Astrocyte (in vitro differentiated cells and primary cell): ENCODE measurements around the gene AIRE. TPM values are rescaled to one million over a fixed set of nuclear protein-coding genes. Genes with fewer than 3 reads are reported as not detected.

Experiments used
- DNase-seq: peaks from one replicate; pipeline ENCODE4 v3.0.0-alpha.2; 2010; ENCODE audit warnings: low read depth
- FAIRE-seq: peaks from 2 replicates; lab custom pipeline; 2011; peaks lifted over from hg19 to GRCh38; lab: Jason Lieb, UNC
- H2AFZ ChIP-seq: 2 replicates; pipeline ENCODE4 v1.6.0; 2012; ENCODE audit warnings: low read depth, low read length, inconsistent platforms
- H3K27ac ChIP-seq: 2 replicates; pipeline ENCODE4 v1.5.1; 2011; ENCODE audit warnings: low read depth, low read length, inconsistent platforms
- H3K27me3 ChIP-seq: 2 replicates; pipeline ENCODE4 v1.6.0; 2011; ENCODE audit warnings: low read length, inconsistent platforms; ENCODE audit not compliant: insufficient read depth
- H3K36me3 ChIP-seq: 2 replicates; pipeline ENCODE4 v1.5.1; 2011; ENCODE audit warnings: low read length, inconsistent platforms; ENCODE audit not compliant: insufficient read depth
- H3K4me1 ChIP-seq: 2 replicates; pipeline ENCODE4 v1.5.1; 2011; ENCODE audit warnings: low read length, inconsistent platforms; ENCODE audit not compliant: insufficient read depth
- H3K4me2 ChIP-seq: 2 replicates; pipeline ENCODE4 v1.6.0; 2012; ENCODE audit warnings: low read length, inconsistent platforms
- H3K4me3 ChIP-seq: 2 replicates; pipeline ENCODE4 v1.5.1; 2011; ENCODE audit warnings: low read depth, mild to moderate bottlenecking, low read length, inconsistent platforms; ENCODE audit not compliant: insufficient read depth
- H3K79me2 ChIP-seq: 2 replicates; pipeline ENCODE4 v1.6.0; 2012; ENCODE audit warnings: mild to moderate bottlenecking, low read length, inconsistent platforms; ENCODE audit not compliant: insufficient read depth
- H3K9ac ChIP-seq: 2 replicates; pipeline ENCODE4 v1.6.0; 2012; ENCODE audit warnings: mild to moderate bottlenecking, low read length, inconsistent platforms
- H3K9me3 ChIP-seq: 2 replicates; pipeline ENCODE4 v1.5.1; 2012; ENCODE audit warnings: low read depth, mild to moderate bottlenecking, low read length, inconsistent platforms; ENCODE audit not compliant: insufficient read depth
- H4K20me1 ChIP-seq: 2 replicates; pipeline ENCODE4 v1.6.0; 2012; ENCODE audit warnings: low read length, inconsistent platforms; ENCODE audit not compliant: insufficient read depth
- H3K27ac Mint-ChIP-seq: one replicate; pipeline ENCODE4 v1.8.0; 2021; ENCODE audit warnings: mild to moderate bottlenecking, mixed read lengths; ENCODE audit not compliant: unreplicated experiment
- H3K27me3 Mint-ChIP-seq: one replicate; pipeline ENCODE4 v1.8.0; 2021; ENCODE audit warnings: low read depth, mixed read lengths; ENCODE audit not compliant: unreplicated experiment
- H3K36me3 Mint-ChIP-seq: one replicate; pipeline ENCODE4 v1.8.0; 2021; ENCODE audit warnings: low read depth, mixed read lengths; ENCODE audit not compliant: unreplicated experiment
- H3K4me1 Mint-ChIP-seq: one replicate; pipeline ENCODE4 v1.8.0; 2021; ENCODE audit warnings: low read depth, mixed read lengths; ENCODE audit not compliant: unreplicated experiment
- H3K4me3 Mint-ChIP-seq: one replicate; pipeline ENCODE4 v1.8.0; 2021; ENCODE audit warnings: mild to moderate bottlenecking, moderate library complexity, mixed read lengths; ENCODE audit not compliant: unreplicated experiment
- H3K9me3 Mint-ChIP-seq: one replicate; pipeline ENCODE4 v1.8.0; 2021; ENCODE audit warnings: mild to moderate bottlenecking, mixed read lengths; ENCODE audit not compliant: unreplicated experiment
- EZH2 ChIP-seq: IDR thresholded peaks from 2 replicates; pipeline ENCODE4 v1.6.1; 2012; ENCODE audit warnings: mild to moderate bottlenecking, low read length, inconsistent platforms; ENCODE audit not compliant: insufficient read depth
- total RNA-seq: library from RNA; stranded (reverse); gene quantifications from 2 replicates; pipeline ENCODE4 v1.2.1, GENCODE V29; 2021
- TF ChIP-seq, protein P1 (sequence below): IDR thresholded peaks from 2 replicates; pipeline ENCODE4 v1.5.1; 2011; ENCODE audit warnings: low read depth, mild to moderate bottlenecking, inconsistent platforms, low read length, moderate library complexity; ENCODE audit not compliant: insufficient read depth

AIRE gene
- total RNA-seq, 1 donor from 2014 or later = 0.07 TPM

DNA sequence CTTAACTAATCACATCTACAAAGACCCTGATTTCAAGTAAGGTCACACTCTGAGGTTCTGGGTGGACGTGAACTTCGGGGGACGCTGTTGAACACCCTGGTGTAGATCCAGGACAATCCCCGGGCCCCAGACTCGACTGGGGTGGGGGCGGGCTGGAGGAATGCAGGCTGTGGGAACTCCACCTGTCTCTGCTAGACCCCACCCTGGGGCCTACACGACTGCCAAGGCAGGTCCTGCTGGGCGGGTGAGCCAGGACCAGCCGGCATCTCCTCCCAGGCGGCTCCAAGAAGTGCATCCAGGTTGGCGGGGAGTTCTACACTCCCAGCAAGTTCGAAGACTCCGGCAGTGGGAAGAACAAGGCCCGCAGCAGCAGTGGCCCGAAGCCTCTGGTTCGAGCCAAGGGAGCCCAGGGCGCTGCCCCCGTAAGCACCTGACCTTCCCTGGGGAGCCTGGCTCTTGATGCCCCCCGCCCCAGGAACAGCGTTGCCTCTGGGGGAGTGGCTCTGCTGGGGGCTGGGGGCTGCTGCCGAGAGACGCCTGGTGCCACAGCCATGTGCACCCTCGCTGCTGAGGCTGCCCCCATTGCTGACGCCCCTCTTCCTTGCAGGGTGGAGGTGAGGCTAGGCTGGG lies 3.8 kb downstream of the AIRE start:
- no peak overlapping the region for H3K4me3 ChIP-seq
- no peaks in the 10 kb centered on the region for H3K79me2 ChIP-seq
- H3K9me3 ChIP-seq = no peaks in the 10 kb centered on the region
- no peaks in the 10 kb centered on the region for H3K4me1 ChIP-seq
- TF ChIP-seq EZH2 = no peak
- TF ChIP-seq, protein P1, sequence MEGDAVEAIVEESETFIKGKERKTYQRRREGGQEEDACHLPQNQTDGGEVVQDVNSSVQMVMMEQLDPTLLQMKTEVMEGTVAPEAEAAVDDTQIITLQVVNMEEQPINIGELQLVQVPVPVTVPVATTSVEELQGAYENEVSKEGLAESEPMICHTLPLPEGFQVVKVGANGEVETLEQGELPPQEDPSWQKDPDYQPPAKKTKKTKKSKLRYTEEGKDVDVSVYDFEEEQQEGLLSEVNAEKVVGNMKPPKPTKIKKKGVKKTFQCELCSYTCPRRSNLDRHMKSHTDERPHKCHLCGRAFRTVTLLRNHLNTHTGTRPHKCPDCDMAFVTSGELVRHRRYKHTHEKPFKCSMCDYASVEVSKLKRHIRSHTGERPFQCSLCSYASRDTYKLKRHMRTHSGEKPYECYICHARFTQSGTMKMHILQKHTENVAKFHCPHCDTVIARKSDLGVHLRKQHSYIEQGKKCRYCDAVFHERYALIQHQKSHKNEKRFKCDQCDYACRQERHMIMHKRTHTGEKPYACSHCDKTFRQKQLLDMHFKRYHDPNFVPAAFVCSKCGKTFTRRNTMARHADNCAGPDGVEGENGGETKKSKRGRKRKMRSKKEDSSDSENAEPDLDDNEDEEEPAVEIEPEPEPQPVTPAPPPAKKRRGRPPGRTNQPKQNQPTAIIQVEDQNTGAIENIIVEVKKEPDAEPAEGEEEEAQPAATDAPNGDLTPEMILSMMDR = no peak
- H3K27ac ChIP-seq = no peak overlapping the region
- no peaks in the 10 kb centered on the region for H4K20me1 ChIP-seq
- no peak overlapping the region for H2AFZ ChIP-seq
- peaks cover 2% of the 10 kb centered on the region for H3K27me3 ChIP-seq
- Mint-ChIP-seq H3K9me3 (no peaks in the 10 kb centered on the region), H3K4me1 (no peaks in the 10 kb centered on the region), H3K36me3 (no peaks in the 10 kb centered on the region), H3K4me3 (no peak overlapping the region), H3K27me3 (peaks cover 26% of the 10 kb centered on the region), H3K27ac (no peak overlapping the region)
- H3K9ac ChIP-seq = no peak overlapping the region
- no peak overlapping the region for H3K4me2 ChIP-seq
- no peak for DNase-seq
- H3K36me3 ChIP-seq = no peaks in the 10 kb centered on the region
- FAIRE-seq = no peak

DNA sequence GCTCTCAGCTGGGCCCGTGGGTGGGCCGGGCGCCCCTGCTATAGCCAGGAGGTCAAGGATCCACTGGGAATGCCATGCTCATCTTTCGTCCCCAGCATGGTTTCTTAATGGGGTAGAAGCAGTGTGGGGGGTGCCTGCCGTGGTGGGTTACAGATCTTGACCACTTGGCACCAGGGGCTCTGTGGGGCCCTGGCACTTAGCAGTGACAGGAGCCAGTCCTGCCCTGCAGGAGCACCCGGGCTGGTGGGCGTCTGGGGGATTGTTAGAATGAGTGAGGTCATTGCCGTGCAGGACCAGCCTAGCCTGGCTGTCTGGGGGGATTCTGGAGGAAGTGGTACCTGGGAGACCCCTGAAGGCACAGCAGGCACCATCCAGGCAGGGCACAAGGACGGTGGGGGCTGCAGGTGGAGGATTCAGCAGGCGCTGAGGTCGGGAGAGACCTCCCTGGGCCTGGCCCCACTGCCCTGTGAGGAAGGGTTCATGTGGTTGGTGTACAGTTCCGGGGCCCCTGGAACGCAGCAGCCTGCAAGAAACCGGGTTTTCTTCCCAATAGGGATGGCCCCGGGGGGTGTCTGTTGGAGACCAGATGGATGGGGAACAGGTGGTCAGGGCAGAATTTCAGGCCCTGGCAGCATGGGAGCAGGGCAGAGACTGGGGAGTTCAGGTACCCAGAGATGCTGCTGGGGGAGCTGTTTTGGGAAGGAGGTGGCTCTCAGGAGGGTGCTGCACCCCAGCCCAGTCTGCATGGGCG lies 4.8 kb downstream of the AIRE start:
- Histone ChIP-seq H3K9me3 (no peaks in the 10 kb centered on the region), H3K4me1 (no peaks in the 10 kb centered on the region), H2AFZ (no peak overlapping the region), H3K27me3 (peaks cover 2% of the 10 kb centered on the region), H3K36me3 (no peaks in the 10 kb centered on the region), H3K9ac (no peak overlapping the region), H4K20me1 (no peaks in the 10 kb centered on the region), H3K4me2 (no peak overlapping the region), H3K27ac (no peak overlapping the region), H3K79me2 (no peaks in the 10 kb centered on the region), H3K4me3 (no peak overlapping the region)
- no peak for DNase-seq
- peaks cover 26% of the 10 kb centered on the region for H3K27me3 Mint-ChIP-seq
- FAIRE-seq = no peak
- no peak overlapping the region for H3K4me3 Mint-ChIP-seq
- no peaks in the 10 kb centered on the region for H3K9me3 Mint-ChIP-seq
- no peaks in the 10 kb centered on the region for H3K36me3 Mint-ChIP-seq
- TF ChIP-seq EZH2 = no peak
- TF ChIP-seq, protein P1 = no peak
- H3K27ac Mint-ChIP-seq = no peak overlapping the region
- H3K4me1 Mint-ChIP-seq = no peaks in the 10 kb centered on the region
